Measurements from ENCODE around the gene RACK1. TPM values are rescaled to one million over a fixed set of nuclear protein-coding genes. Genes with fewer than 3 reads are reported as not detected.

RACK1 gene
- total and polyA plus RNA-seq, 2 of the 8 experiments (the other 6 are each of a cell fraction or from before 2014, with no cell fraction given): 2,589 to 7,971 TPM

DNA sequence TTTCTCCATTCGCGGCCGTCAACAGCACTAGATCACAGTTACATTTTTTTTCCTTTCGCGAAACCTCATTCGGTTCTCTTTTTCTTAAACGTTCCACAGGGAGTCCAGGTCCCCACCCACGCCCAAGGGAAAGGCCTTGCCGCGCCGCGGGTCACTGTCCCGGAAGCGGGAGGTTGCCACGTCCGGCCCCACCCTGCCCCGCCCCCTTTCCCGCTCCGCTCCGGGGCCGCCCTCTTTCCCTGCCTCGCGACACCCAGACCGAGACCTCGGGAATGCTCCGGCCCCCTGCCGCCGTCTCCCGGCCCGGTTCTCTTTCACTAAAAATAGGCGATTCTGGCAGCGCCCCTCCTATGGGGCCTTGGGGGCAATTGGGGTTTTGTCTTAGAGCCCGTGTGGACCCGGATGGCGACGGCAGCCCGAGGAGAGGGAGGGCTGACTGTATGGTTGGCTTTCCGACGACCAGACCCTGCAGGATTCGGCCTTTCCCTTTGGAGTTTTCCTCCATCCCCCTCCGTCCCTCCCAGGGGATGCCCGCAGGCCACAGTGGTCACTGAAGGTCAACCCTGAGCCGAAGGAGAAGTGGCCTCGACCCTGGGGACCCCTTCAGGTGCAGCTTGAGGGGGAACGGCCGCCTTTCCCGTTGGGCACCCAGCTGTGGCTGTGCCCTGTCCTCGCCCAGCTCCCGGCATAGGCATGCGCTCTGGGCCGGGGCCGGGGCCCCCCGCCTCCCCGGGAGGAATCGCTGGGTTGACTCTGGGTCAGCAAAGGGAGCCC lies 2.8 kb upstream of the RACK1 start (continued):
- TF ChIP-seq, protein P1, sequence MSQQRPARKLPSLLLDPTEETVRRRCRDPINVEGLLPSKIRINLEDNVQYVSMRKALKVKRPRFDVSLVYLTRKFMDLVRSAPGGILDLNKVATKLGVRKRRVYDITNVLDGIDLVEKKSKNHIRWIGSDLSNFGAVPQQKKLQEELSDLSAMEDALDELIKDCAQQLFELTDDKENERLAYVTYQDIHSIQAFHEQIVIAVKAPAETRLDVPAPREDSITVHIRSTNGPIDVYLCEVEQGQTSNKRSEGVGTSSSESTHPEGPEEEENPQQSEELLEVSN (IDR thresholded peaks at IDR 0.05): peak; percentile 39; the same call in 1 of the 2 replicates
- TF ChIP-seq POLR2AphosphoS5 (IDR thresholded peaks at IDR 0.05; ENCODE audit: low read depth, low read length) (peak; percentile 20), BACH1 (IDR thresholded peaks at IDR 0.05; ENCODE audit: low read length) (no peak), TAF7 (optimal IDR thresholded peaks at IDR 0.05; ENCODE audit: borderline replicate concordance, low read depth, low read length) (no peak), BRCA1 (IDR thresholded peaks at IDR 0.05; ENCODE audit: low read depth, low read length) (peak; percentile 80)
